ENCODE measurements around the gene FSD1L.

The FSD1L gene

DNA sequence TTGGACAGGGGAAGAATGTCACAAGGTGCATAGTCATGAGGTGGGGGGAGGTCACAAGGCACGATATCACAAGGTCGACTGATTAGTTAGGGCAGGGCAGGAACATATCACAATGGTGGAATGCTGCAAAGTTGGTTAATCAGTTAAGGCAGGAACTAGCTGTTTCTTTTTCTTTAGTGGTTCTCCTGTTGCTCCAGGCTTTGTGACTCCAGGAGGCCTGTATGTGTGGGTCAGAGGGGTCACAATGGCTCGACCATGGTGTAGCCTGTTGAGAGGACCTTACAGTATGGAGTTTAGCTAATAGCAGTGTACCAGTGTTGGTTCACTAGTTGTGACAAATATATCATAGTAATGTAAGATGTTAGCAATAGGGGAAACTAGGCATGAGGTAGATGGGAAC lies 12.4 kb upstream of the FSD1L start:
- Histone ChIP-seq H3K4me3 (no peak overlapping the region), H4K20me1 (no peaks in the 10 kb centered on the region), H3K4me1 (peaks cover 14% of the 10 kb centered on the region), H3K4me2 (no peak overlapping the region), H3K27me3 (no peaks in the 10 kb centered on the region), H3K27ac (no peak overlapping the region), H3K36me3 (no peaks in the 10 kb centered on the region), H3K9me3 (no peaks in the 10 kb centered on the region; the same call in 1 of the 2 replicates), H3K9ac (no peak overlapping the region)
- TF ChIP-seq Cebpa-rat (IDR thresholded peaks at IDR 0.05): no peak

DNA sequence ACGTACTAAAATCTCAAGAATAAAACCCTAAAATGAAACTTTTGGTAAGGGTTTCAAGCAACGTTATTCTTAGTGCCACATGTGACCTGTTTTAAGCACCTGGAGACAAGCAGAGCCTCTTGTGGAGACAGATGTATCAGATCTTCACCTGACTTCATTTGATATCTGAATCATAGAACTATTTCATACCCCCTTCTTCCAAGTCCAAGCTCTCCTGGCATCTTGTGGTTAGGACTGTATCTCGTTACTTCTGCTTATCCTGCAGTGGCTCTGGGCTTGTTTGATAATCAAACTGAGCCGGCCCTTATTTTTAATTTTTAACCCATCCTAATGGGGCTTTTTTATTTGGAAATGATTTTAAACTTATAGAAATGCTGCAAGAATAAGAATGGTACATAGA lies 11.1 kb upstream of the FSD1L start:
- Histone ChIP-seq H3K9me3 (no peaks in the 10 kb centered on the region; the same call in 1 of the 2 replicates), H4K20me1 (no peaks in the 10 kb centered on the region), H3K9ac (no peak overlapping the region), H3K36me3 (no peaks in the 10 kb centered on the region), H3K4me3 (no peak overlapping the region), H3K27me3 (no peaks in the 10 kb centered on the region), H3K4me1 (peaks cover 14% of the 10 kb centered on the region), H3K4me2 (no peak overlapping the region), H3K27ac (no peak overlapping the region)
- no peak for TF ChIP-seq Cebpa-rat (IDR thresholded peaks at IDR 0.05)

- Histone ChIP-seq H3K4me1 (peaks cover 14% of the 10 kb centered on the region), H3K27me3 (no peaks in the 10 kb centered on the region), H3K9me3 (no peaks in the 10 kb centered on the region; the same call in 1 of the 2 replicates), H3K4me2 (no peak overlapping the region), H3K9ac (no peak overlapping the region), H4K20me1 (no peaks in the 10 kb centered on the region), H3K4me3 (no peak overlapping the region), H3K36me3 (no peaks in the 10 kb centered on the region), H3K27ac (no peak overlapping the region)
- TF ChIP-seq Cebpa-rat (IDR thresholded peaks at IDR 0.05): no peak
These were observed 10.1 kb upstream of the FSD1L start for GRCh38 chr9:105437704-105438103.

DNA sequence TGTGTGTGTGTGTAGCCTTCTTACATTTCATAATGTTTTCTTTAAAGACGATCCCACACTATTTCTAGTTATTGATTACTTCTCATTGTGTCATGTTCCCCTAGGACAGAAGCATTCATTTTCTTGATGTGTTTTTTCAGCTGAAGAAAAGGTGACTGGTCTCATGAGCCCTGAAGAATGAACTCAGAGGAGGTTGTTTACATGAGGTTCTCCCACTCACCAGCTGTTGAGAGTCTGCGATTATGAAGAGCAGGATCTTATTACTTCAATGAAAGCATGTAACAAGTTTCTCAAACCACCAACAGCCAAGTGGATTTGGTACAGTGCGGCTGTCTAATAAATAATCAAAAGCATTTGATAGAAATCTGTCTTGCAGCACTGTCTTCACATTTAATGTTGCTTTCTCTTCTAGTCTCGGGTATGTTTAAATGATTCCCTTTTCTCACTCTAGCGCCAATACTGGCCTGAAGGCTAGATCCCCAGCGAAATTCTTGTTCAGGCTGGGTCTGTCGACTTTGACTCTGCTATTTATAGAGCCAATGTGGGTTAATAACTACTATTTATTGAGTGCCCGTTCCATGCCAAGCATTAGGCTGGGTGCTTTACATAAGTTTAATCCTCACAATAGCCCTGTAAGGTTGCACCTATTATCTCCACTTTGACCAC lies 9.6 kb upstream of the FSD1L start:
- Histone ChIP-seq H3K27ac (no peak overlapping the region), H3K4me1 (peaks cover 14% of the 10 kb centered on the region), H3K4me2 (no peak overlapping the region), H3K9ac (no peak overlapping the region), H4K20me1 (no peaks in the 10 kb centered on the region), H3K27me3 (no peaks in the 10 kb centered on the region), H3K9me3 (no peaks in the 10 kb centered on the region; the same call in 1 of the 2 replicates), H3K4me3 (no peak overlapping the region), H3K36me3 (no peaks in the 10 kb centered on the region)
- TF ChIP-seq Cebpa-rat (IDR thresholded peaks at IDR 0.05): no peak

- Histone ChIP-seq H3K4me1 (peaks cover 4% of the 10 kb centered on the region), H3K9ac (no peak overlapping the region), H3K27me3 (no peaks in the 10 kb centered on the region), H3K4me2 (no peak overlapping the region), H3K36me3 (no peaks in the 10 kb centered on the region), H4K20me1 (no peaks in the 10 kb centered on the region), H3K4me3 (no peak overlapping the region), H3K9me3 (no peaks in the 10 kb centered on the region; the same call in 1 of the 2 replicates), H3K27ac (no peak overlapping the region)
- no peak for TF ChIP-seq Cebpa-rat (IDR thresholded peaks at IDR 0.05)
These were observed 8.4 kb upstream of the FSD1L start for GRCh38 chr9:105439428-105439827.

- Histone ChIP-seq H3K36me3 (no peaks in the 10 kb centered on the region), H3K4me3 (no peak overlapping the region), H4K20me1 (no peaks in the 10 kb centered on the region), H3K4me1 (no peaks in the 10 kb centered on the region), H3K9me3 (no peaks in the 10 kb centered on the region), H3K27me3 (no peaks in the 10 kb centered on the region), H3K27ac (no peak overlapping the region), H3K9ac (no peak overlapping the region), H3K4me2 (no peak overlapping the region)
- TF ChIP-seq Cebpa-rat (IDR thresholded peaks at IDR 0.05): no peak
These were observed 6.1 kb upstream of the FSD1L start for GRCh38 chr9:105441616-105442160.

GRCh38 chr9:105443121-105443520 lies 4.7 kb upstream of the FSD1L start:
- H3K9ac ChIP-seq: no peak overlapping the region
- no peaks in the 10 kb centered on the region for H3K36me3 ChIP-seq
- no peaks in the 10 kb centered on the region for H3K27me3 ChIP-seq
- H4K20me1 ChIP-seq: no peaks in the 10 kb centered on the region
- H3K4me1 ChIP-seq: peaks cover 8% of the 10 kb centered on the region
- no peak overlapping the region for H3K4me2 ChIP-seq
- H3K4me3 ChIP-seq: no peak overlapping the region
- TF ChIP-seq Cebpa-rat (IDR thresholded peaks at IDR 0.05): no peak
- H3K27ac ChIP-seq: no peak overlapping the region
- no peaks in the 10 kb centered on the region for H3K9me3 ChIP-seq

DNA sequence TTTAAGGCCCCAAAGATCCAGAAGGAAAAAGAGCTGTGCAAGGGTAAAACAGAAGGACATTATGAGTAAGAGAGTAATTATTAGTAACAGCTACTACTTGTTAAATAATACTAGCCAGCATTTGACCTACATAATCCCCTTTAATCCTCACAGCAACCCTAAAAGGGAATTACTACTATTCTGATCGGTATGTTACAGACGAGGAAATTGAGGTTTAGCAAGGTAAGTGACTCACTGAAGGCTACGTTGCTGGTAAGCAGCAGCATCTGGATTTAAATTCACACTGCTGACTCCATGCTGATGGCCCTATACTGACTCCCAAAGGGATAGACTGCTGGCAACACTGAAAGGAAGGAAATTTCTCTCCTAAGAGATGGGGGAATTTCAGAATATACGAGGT lies 3.7 kb upstream of the FSD1L start:
- H3K4me1 ChIP-seq: peaks cover 14% of the 10 kb centered on the region

DNA sequence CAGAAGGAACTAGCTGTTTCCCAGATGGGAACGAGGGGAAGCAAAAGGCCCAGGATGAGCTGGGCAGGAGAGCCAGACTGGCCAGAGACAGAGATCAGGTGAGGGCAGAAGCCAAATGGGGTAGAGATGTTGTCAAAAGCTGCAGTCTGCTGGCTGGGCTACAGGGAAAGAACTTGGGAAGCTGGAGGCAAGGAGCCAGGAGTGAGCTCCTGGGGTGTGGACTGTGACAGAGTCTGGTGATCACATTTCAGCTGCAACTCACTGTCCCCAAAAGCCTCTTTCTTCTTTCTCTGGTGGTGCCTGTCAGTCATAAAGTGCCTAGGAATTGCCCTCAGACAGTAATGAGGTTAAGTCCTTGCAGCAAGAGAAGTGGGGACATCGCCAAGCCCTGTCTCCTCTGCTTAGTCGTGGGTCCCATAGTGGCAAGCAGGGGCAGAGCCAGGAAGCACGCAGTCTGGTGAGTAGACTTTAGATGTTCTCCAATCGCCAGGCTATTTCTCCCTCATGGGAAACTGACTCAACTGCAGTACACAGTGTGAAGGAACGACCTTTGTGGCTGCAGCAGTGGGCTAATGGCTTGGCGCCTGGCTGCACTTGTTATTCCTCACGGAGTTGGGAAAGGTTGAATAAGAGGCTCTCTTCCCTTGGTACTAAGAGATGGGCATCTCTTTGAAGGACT lies 2.5 kb upstream of the FSD1L start:
- Histone ChIP-seq H3K4me2 (no peak overlapping the region), H3K9me3 (no peaks in the 10 kb centered on the region), H3K36me3 (no peaks in the 10 kb centered on the region), H3K9ac (no peak overlapping the region), H3K27ac (no peak overlapping the region), H3K4me1 (peaks cover 21% of the 10 kb centered on the region), H4K20me1 (no peaks in the 10 kb centered on the region), H3K4me3 (no peak overlapping the region), H3K27me3 (no peaks in the 10 kb centered on the region)
- no peak for TF ChIP-seq Cebpa-rat (IDR thresholded peaks at IDR 0.05)

More for the DNA sequence above, 3.7 kb upstream of the FSD1L start:
- H3K9ac ChIP-seq: no peak overlapping the region
- H3K27me3 ChIP-seq: no peaks in the 10 kb centered on the region
- no peak overlapping the region for H3K27ac ChIP-seq
- no peak overlapping the region for H3K4me3 ChIP-seq
- H3K36me3 ChIP-seq: no peaks in the 10 kb centered on the region
- H3K4me2 ChIP-seq: no peak overlapping the region
- no peak for TF ChIP-seq Cebpa-rat (IDR thresholded peaks at IDR 0.05)
- no peaks in the 10 kb centered on the region for H3K9me3 ChIP-seq
- no peaks in the 10 kb centered on the region for H4K20me1 ChIP-seq

DNA sequence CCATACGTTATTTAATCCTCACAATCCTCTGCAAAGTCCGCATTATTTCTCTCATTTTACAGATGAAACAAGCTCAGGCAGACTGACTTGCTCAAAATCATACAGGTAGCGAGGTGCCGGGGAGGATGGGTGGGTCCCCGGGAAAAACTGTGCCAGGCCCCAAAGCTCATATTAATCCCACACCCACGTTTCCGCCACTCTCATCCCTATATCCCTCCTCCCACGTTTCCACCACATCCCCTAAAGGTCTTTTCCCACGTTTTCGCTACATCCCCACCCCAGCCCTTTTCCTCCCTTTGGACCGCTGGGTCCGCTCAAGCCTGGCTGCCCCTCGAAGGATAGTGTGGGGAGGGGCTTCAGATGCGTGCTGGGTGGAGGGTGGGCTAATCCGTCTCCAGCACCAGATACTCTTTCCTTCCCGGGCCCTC lies 434 bp upstream of the FSD1L start:
- no peak for TF ChIP-seq Cebpa-rat (IDR thresholded peaks at IDR 0.05)
- no peaks in the 10 kb centered on the region for H3K36me3 ChIP-seq
- peak overlapping the region; percentile 86 for H3K4me3 ChIP-seq
- peak overlapping the region; percentile 92 for H3K4me2 ChIP-seq
- H3K9me3 ChIP-seq: no peaks in the 10 kb centered on the region
- peak overlapping the region; percentile 80 for H3K9ac ChIP-seq
- H3K4me1 ChIP-seq: peaks cover 25% of the 10 kb centered on the region
- no peaks in the 10 kb centered on the region for H3K27me3 ChIP-seq
- peak overlapping the region; percentile 77 for H3K27ac ChIP-seq
- no peaks in the 10 kb centered on the region for H4K20me1 ChIP-seq

Measured in BLaER1 (cell line).